Common myeloid progenitor, CD34-positive (primary cell): ENCODE measurements around the gene FSD1L. TPM values are rescaled to one million over a fixed set of nuclear protein-coding genes. Genes with fewer than 3 reads are reported as not detected.

Experiments used
- CTCF ChIA-PET: fragments of 350-600 bp; sonication (Branson Sonifier 250); formaldehyde crosslinking; loops from one replicate; lab custom pipeline; 2021; ENCODE audit warnings: antibody characterized with exemption; lab: Charles Lee
- POLR2A ChIA-PET: fragments of 350-600 bp; sonication (Branson Sonifier 250); formaldehyde crosslinking; loops from one replicate; lab custom pipeline; 2021; ENCODE audit warnings: antibody characterized with exemption; lab: Charles Lee
- DNase-seq, 3 donors: peaks; one replicate each; pipeline versions ENCODE4 v3.0.0 to v3.0.0-alpha.2; 2013
- H3K27ac ChIP-seq, 2 experiments: 1 replicate in 1 of 2; 2 replicates in 1 of 2; pipeline ENCODE4 v1.7.0; 2013; ENCODE audit warnings: inconsistent platforms in 2 of 2, low read length in 2 of 2, mild to moderate bottlenecking in 2 of 2, low read depth in 1 of 2, moderate library complexity in 1 of 2; ENCODE audit not compliant: severe bottlenecking in 2 of 2, insufficient read depth in 1 of 2, poor library complexity in 1 of 2
- H3K27me3 ChIP-seq, 5 experiments: replicated peaks in 2 of 5; 1 replicate in 3 of 5; 2 replicates in 2 of 5; pipeline versions ENCODE4 v1.6.1 to v1.7.0; 2013; ENCODE audit warnings: low read length in 4 of 5, mild to moderate bottlenecking in 2 of 5, moderate library complexity in 2 of 5, inconsistent platforms in 1 of 5; ENCODE audit not compliant: insufficient read depth in 5 of 5, control insufficient read depth in 4 of 5
- H3K36me3 ChIP-seq, 4 experiments: 1 replicate in 2 of 4; 2 replicates in 2 of 4; pipeline versions ENCODE4 v1.6.1 to v1.7.0; 2013; ENCODE audit warnings: low read length in 3 of 4, control low read depth in 1 of 4, mild to moderate bottlenecking in 1 of 4; ENCODE audit not compliant: control insufficient read depth in 4 of 4, insufficient read depth in 4 of 4
- H3K4me1 ChIP-seq, 4 experiments: 1 replicate in 3 of 4; 2 replicates in 1 of 4; pipeline versions ENCODE4 v1.6.1 to v1.7.1; 2013; ENCODE audit warnings: low read length in 3 of 4, mild to moderate bottlenecking in 3 of 4, control low read depth in 1 of 4, inconsistent platforms in 1 of 4, moderate library complexity in 1 of 4; ENCODE audit not compliant: control insufficient read depth in 4 of 4, insufficient read depth in 4 of 4; ENCODE audit errors: control extremely low read depth in 1 of 4
- H3K4me3 ChIP-seq, 7 experiments: 1 replicate in 4 of 7; 2 replicates in 3 of 7; pipeline versions ENCODE4 v1.5.1 to v1.7.0; 2013; ENCODE audit warnings: mild to moderate bottlenecking in 7 of 7, low read length in 6 of 7, moderate library complexity in 6 of 7, inconsistent platforms in 2 of 7, low read depth in 2 of 7, control low read depth in 1 of 7; ENCODE audit not compliant: insufficient read depth in 4 of 7, control insufficient read depth in 1 of 7; ENCODE audit errors: extremely low read depth in 1 of 7
- H3K9me3 ChIP-seq, 5 experiments: 1 replicate in 4 of 5; 2 replicates in 1 of 5; pipeline versions ENCODE4 v1.6.1 to v1.7.1; 2013; ENCODE audit warnings: low read length in 4 of 5, mild to moderate bottlenecking in 2 of 5, inconsistent platforms in 1 of 5, low read depth in 1 of 5, moderate library complexity in 1 of 5; ENCODE audit not compliant: control insufficient read depth in 4 of 5, insufficient read depth in 2 of 5; ENCODE audit errors: control extremely low read depth in 1 of 5
- WGBS: methylation state at CpG from one replicate; pipeline ENCODE4 v1.1.5; 2013; ENCODE audit not compliant: insufficient coverage; 5-methylcytosine and 5-hydroxymethylcytosine counted together
- polyA plus RNA-seq: library from polyadenylated mRNA; unstranded; fragments of 120-200 nt; gene quantifications from one replicate; pipeline ENCODE4 v1.2.1, GENCODE V29; 2013

FSD1L gene
- polyA plus RNA-seq, result 6.5 TPM

DNA sequence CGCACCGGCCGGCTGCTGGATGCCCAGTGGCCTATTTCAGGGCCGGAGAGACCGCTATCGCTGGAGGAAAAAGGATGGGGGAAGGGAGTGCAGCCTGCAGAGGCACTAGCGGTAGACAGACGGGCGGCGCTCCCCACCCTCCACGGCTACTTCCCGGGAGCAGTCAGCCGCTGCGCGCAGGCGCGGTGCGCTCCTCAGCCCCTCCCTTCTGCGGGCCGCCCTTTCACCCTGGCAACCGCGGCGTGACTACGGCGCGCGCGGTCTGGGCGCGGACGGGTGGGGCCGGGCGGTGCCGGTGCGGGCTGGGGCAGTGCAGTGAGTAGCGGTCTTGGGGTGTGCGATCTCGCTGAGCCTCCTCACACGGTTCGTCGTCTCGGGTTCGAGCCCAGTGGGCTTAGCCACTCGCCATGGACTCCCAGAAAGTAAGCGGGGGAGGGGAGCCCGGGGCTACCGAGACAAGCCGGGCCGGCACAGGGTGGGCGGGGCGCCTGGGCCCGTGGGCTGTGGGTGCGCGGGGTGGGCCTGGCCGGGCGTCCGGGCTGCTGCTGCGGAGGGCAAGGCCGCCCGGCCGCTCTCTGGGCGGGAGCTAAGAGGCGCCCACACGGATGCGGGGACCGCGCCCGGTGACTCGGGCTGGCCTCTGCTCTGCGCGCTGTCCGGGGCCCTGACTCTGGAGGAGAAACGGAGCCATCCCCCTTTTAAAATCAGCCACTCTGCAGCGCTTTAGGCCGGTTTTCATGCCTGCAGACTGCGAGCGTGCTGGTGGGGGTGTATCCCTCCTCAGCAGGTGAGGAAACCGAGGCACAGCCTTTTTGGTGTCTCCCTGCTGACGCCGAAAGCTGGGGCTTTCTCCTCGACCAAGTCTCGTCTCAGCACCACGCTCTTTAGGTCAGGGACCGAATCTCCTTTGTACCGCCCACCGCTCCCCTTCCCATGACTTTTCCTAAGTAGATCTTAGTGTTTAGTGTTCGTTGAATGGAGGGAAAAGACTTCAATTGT lies at the start of gene FSD1L:
Gene FSD1L (plus strand): TSS at position 221 of the 999 bp plus-strand sequence. CDS start 187 bp downstream, at position 408.
- ChIA-PET POLR2A (no interaction called here), CTCF (interaction anchor here (1.1 to 1.7 kb wide), 2 partner anchors 9 to 30 kb away, joined by 3 to 4 read pairs; no protein-coding TSS in a partner anchor)
- Histone ChIP-seq H3K27me3 (no peaks in the 10 kb centered on the region), H3K36me3 (no peaks in the 10 kb centered on the region), H3K27ac (peak within 1 kb of the TSS in 1 of 2 experiments; percentile 23), H3K4me1 (peaks cover 0 to 13% (median 7%) of the 10 kb centered on the region in 4 experiments), H3K9me3 (no peaks in the 10 kb centered on the region), H3K4me3 (peak within 1 kb of the TSS; percentile 44 to 90 (median 81))
- peak; percentile 79 to 84 (median 83) for DNase-seq
- WGBS, result under 1% methylated on average over 69 of the region's 87 CpGs

DNA sequence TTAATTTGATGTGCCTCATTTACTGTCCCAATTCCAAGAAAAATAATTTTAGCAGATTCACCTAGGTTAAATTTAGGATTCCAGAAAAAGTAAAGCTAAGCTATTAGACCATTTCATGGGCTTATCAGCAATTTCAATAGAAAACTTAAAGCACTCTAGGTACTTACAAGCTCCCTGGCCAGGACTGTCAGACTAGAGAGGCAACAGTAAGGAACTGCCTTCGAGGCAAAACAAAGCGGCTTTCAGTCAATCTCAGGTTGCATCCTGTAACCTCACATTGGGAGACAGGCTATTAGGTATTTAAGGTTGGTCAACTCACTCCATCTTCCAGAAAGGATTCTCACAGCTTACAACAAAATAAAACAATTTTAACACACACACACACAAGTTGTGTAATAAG lies 48.7 kb upstream of the FSD1L start:
- H3K36me3 ChIP-seq, result no peaks in the 10 kb centered on the region
- peaks cover 0 to 8% (median 0%) of the 10 kb centered on the region in 4 experiments for H3K4me1 ChIP-seq
- WGBS, result 100% methylated on average over 1 of the region's 2 CpGs
- DNase-seq, result no peak
- ChIA-PET POLR2A (interaction anchor here (0.8 kb wide), 1 partner anchor 13 kb away, joined by 3 read pairs; no protein-coding TSS in a partner anchor), CTCF (interaction anchor here (0.9 kb wide), 1 partner anchor 17 kb away, joined by 3 read pairs; no protein-coding TSS in a partner anchor)
- H3K9me3 ChIP-seq, result no peaks in the 10 kb centered on the region
- H3K27me3 ChIP-seq, result no peaks in the 10 kb centered on the region
- H3K27ac ChIP-seq, result no peak overlapping the region
- no peak overlapping the region for H3K4me3 ChIP-seq

DNA sequence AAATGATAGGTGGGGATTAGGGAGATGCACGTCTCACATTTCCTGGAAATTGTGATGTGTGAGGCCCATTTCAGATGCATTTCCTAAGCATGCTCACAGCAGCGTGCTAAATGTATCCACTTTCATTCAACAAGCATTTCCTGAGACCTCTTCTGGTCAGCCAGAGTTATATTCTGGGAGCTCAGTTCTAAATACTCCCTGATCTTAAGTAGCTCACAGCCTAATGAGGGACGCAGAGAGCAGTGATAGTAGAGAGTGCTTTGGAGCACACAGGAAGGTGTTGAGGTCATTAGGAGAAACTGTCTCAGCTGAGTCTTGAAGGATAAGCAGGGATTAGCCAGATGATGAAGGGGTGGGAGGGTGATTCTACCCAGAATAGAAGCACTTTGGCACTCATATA lies 46.2 kb upstream of the FSD1L start:
- ChIA-PET POLR2A (no interaction called here), CTCF (no interaction called here)
- no peak for DNase-seq
- Histone ChIP-seq H3K9me3 (peaks cover 0 to 5% (median 0%) of the 10 kb centered on the region in 5 experiments), H3K27ac (no peak overlapping the region), H3K4me1 (peaks cover 3 to 32% (median 5%) of the 10 kb centered on the region in 4 experiments), H3K36me3 (no peaks in the 10 kb centered on the region), H3K27me3 (no peaks in the 10 kb centered on the region), H3K4me3 (no peak overlapping the region)
- WGBS, result 69% methylated on average over 2 of the region's 3 CpGs

DNA sequence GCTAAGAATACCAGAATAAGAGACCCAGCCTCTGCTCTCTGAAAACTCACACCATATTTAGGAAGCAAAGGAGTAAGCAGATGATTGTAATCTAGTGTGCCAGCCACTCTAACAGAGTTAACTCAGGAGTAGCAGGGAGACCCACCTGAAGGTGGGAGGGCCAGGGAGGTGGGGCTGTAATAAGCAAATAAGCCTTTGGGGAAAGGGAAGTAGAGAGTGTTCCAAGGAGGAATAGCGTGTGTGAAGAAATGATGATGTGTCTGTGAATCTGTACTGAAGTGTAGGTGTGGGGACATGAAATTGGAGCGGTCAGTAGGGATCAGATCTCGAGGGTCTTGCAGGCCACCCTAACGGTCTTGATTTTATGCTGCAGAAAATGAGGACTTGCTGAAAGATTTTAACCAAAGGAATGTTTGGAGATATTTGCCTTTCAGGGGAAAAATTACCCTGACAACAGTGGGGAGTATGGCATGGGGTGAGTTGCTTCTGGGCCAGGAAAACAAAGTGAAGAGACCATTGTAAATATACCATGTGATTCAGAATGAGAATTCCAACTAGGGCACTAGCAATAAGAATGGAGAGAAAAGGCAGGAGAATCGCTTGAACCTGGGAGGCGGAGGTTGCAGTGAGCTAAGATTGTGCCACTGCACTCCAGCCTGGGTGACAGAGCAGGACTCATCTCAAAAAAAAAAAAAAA lies 44.1 kb upstream of the FSD1L start:
- 100% methylated on average over 4 of the region's 6 CpGs for WGBS
- CTCF ChIA-PET, result interaction anchor here (1.2 kb wide), 1 partner anchor 12 kb away, joined by 3 read pairs; no protein-coding TSS in a partner anchor
- POLR2A ChIA-PET, result no interaction called here

DNA sequence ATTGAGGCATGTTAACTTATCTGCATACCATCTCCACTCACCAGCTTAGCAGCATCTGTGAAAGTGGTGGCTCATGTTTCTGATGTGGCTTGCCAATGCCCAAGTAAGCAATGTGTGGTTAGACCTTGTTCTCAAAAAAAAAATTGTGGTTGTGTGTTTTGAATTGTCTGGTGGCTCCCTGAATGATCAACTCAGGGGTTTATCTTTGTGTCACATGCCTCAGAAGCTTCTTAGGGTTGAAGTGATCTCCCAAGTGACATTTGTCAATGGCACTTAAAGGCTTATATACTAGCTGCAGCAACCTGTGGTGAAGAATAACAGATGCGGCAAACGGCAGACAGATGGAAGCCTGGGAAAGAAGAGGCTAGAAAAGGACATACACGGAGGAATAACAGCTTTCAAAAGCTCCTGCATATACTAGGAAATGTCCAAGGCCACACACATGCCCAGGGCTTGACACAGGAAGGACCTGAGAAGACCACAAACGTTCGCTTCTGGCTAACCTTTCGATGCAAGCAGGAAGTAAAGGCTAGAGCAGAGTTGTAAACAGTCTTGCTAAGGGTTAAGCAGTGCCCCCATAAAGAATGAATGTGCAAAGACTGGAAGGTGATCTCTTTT lies 42.2 kb upstream of the FSD1L start:
- CTCF ChIA-PET, result interaction anchor here (1.6 kb wide), 2 partner anchors 10 to 246 kb away, joined by 4 to 9 read pairs; no protein-coding TSS in a partner anchor
- no peaks in the 10 kb centered on the region for H3K27me3 ChIP-seq
- 31% methylated on average over 6 of the region's 6 CpGs for WGBS
- POLR2A ChIA-PET, result no interaction called here
- peaks cover 3 to 32% (median 5%) of the 10 kb centered on the region in 4 experiments for H3K4me1 ChIP-seq
- H3K4me3 ChIP-seq, result peak overlapping the region in 3 of 7 experiments; percentile 20 to 48 (median 39)
- H3K36me3 ChIP-seq, result no peaks in the 10 kb centered on the region
- H3K27ac ChIP-seq, result no peak overlapping the region
- DNase-seq, result peak; percentile 17 to 88 (median 82)
- peaks cover 0 to 15% (median 3%) of the 10 kb centered on the region in 5 experiments for H3K9me3 ChIP-seq

More for the DNA sequence above, 44.1 kb upstream of the FSD1L start:
- Histone ChIP-seq H3K4me3 (no peak overlapping the region), H3K36me3 (no peaks in the 10 kb centered on the region), H3K9me3 (peaks cover 0 to 11% (median 2%) of the 10 kb centered on the region in 5 experiments), H3K4me1 (peaks cover 3 to 32% (median 5%) of the 10 kb centered on the region in 4 experiments), H3K27ac (no peak overlapping the region), H3K27me3 (no peaks in the 10 kb centered on the region)
- DNase-seq, result no peak

DNA sequence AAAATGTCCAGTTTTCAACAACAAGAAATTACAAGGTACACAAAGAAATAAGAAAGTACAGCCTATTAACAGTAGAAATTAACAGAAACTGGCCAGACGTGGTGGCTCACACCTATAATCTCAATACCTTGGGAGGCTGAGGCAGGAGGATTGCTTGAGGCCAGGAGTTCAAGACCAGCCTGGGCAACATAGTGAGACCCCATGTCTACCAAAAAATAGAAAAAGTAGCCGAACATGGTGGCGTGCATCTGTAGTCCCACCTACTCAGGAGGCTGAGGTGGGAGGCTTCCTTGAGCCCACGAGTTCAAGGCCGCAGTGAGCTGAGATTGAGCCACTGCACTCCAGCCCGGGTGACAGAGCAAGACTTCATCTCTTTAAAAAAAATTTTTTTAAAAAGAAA lies 41.5 kb upstream of the FSD1L start:
- POLR2A ChIA-PET, result no interaction called here
- peaks cover 0 to 18% (median 3%) of the 10 kb centered on the region in 5 experiments for H3K9me3 ChIP-seq
- peaks cover 3 to 32% (median 5%) of the 10 kb centered on the region in 4 experiments for H3K4me1 ChIP-seq
- 100% methylated on average over 6 of the region's 6 CpGs for WGBS
- H3K36me3 ChIP-seq, result no peaks in the 10 kb centered on the region
- peak overlapping the region in 1 of 7 experiments; percentile 48 for H3K4me3 ChIP-seq
- no peaks in the 10 kb centered on the region for H3K27me3 ChIP-seq
- H3K27ac ChIP-seq, result no peak overlapping the region
- no peak for DNase-seq
- CTCF ChIA-PET, result no interaction called here
